ENCODE measurements around the gene MPI. TPM values are rescaled to one million over a fixed set of nuclear protein-coding genes. Genes with fewer than 3 reads are reported as not detected.

Gene MPI
- total and polyA plus RNA-seq, 2 experiments from 2014 or later, result 34.8 to 79.0 TPM

- H2AFZ ChIP-seq, result peak within 1 kb of the TSS; percentile 98
- TF ChIP-seq EZH2 (IDR thresholded peaks at IDR 0.05; ENCODE audit: insufficient read depth, poor library complexity, severe bottlenecking) (no peak), EZH2phosphoT487 (IDR thresholded peaks at IDR 0.05; ENCODE audit: insufficient read depth, low read depth) (no peak)
- DNase-seq, result peak; percentile 98
- peaks cover 47% of the 10 kb centered on the region for H3K79me2 ChIP-seq (ENCODE audit: insufficient read depth)
- H3K4me2 ChIP-seq (ENCODE audit: unreplicated experiment), result peak within 1 kb of the TSS; percentile 100
- no peaks in the 10 kb centered on the region for H3K9me2 ChIP-seq (ENCODE audit: insufficient read depth)
- peak within 1 kb of the TSS; percentile 84 for H3K4me3 ChIP-seq
- peak within 1 kb of the TSS; percentile 89 for H3K27ac ChIP-seq
- H3K9ac ChIP-seq, result peak within 1 kb of the TSS; percentile 98
- H3F3A ChIP-seq (ENCODE audit: insufficient read depth), result peaks cover 13% of the 10 kb centered on the region; the same call in 1 of the 2 replicates
- in situ Hi-C loops (cut with MboI), result no loop called here
- no peaks in the 10 kb centered on the region for H3K27me3 ChIP-seq (replicated peaks; ENCODE audit: insufficient read depth)
- no peaks in the 10 kb centered on the region for H3K9me3 ChIP-seq (ENCODE audit: low read depth)
- no peaks in the 10 kb centered on the region for H3K36me3 ChIP-seq (ENCODE audit: low read depth)
- peaks cover 16% of the 10 kb centered on the region for H3K4me1 ChIP-seq (ENCODE audit: insufficient read depth)
- 0 out of 2 replicates have a peak, but pooled peaks cover 3% of the 10 kb centered on the region for H4K20me1 ChIP-seq (ENCODE audit: insufficient read depth)
- 0 to 1% methylated on average over 35 to 47 of the region's 52 CpGs for WGBS, 2 experiments (ENCODE audit: low coverage in 1 of 2, low lambda C conversion rate in 2 of 2, missing lambda C conversion rate in 2 of 2)
Measured at GRCh38 chr15:74873036-74873755, 16.6 kb upstream of the MPI start, which contains the start of gene SCAMP2. SCAMP2 (minus strand) TSS chr15:74873365; CDS start chr15:74873255, 110 bp downstream.

- Histone ChIP-seq H4K20me1 (ENCODE audit: insufficient read depth) (0 out of 2 replicates have a peak, but pooled peaks cover 3% of the 10 kb centered on the region), H3K4me1 (ENCODE audit: insufficient read depth) (peaks cover 16% of the 10 kb centered on the region), H3K4me3 (peak overlapping the region; percentile 84), H3K36me3 (ENCODE audit: low read depth) (no peaks in the 10 kb centered on the region), H3F3A (ENCODE audit: insufficient read depth) (peaks cover 13% of the 10 kb centered on the region; the same call in 1 of the 2 replicates), H2AFZ (peak overlapping the region; percentile 98), H3K9me3 (ENCODE audit: low read depth) (no peaks in the 10 kb centered on the region), H3K79me2 (ENCODE audit: insufficient read depth) (peaks cover 40% of the 10 kb centered on the region), H3K9ac (peak overlapping the region; percentile 98), H3K4me2 (ENCODE audit: unreplicated experiment) (peak overlapping the region; percentile 100), H3K27ac (no peak overlapping the region), H3K9me2 (ENCODE audit: insufficient read depth) (no peaks in the 10 kb centered on the region), H3K27me3 (replicated peaks; ENCODE audit: insufficient read depth) (no peaks in the 10 kb centered on the region)
- peak; percentile 41 for DNase-seq
- TF ChIP-seq EZH2phosphoT487 (IDR thresholded peaks at IDR 0.05; ENCODE audit: insufficient read depth, low read depth) (no peak), EZH2 (IDR thresholded peaks at IDR 0.05; ENCODE audit: insufficient read depth, poor library complexity, severe bottlenecking) (no peak)
- WGBS, 2 experiments (ENCODE audit: low coverage in 1 of 2, low lambda C conversion rate in 2 of 2, missing lambda C conversion rate in 2 of 2), result 27 to 31% methylated on average over 14 to 15 of the region's 16 CpGs
- in situ Hi-C loops (cut with MboI), result no loop called here
Measured at GRCh38 chr15:74873756-74874424, 16.0 kb upstream of the MPI start.

- 86 to 97% methylated on average over 4 of the region's 4 CpGs for WGBS, 2 experiments (ENCODE audit: low coverage in 1 of 2, low lambda C conversion rate in 2 of 2, missing lambda C conversion rate in 2 of 2)
- Histone ChIP-seq H3K27ac (no peak overlapping the region), H3K36me3 (ENCODE audit: low read depth) (no peaks in the 10 kb centered on the region), H2AFZ (no peak overlapping the region), H3K4me2 (ENCODE audit: unreplicated experiment) (no peak overlapping the region), H3K4me1 (ENCODE audit: insufficient read depth) (0 out of 2 replicates have a peak, but pooled peaks cover 3% of the 10 kb centered on the region), H3F3A (ENCODE audit: insufficient read depth) (no peaks in the 10 kb centered on the region), H3K9ac (no peak overlapping the region), H3K9me3 (ENCODE audit: low read depth) (no peaks in the 10 kb centered on the region), H3K79me2 (ENCODE audit: insufficient read depth) (no peaks in the 10 kb centered on the region), H4K20me1 (ENCODE audit: insufficient read depth) (no peaks in the 10 kb centered on the region), H3K4me3 (no peak overlapping the region), H3K9me2 (ENCODE audit: insufficient read depth) (no peaks in the 10 kb centered on the region), H3K27me3 (replicated peaks; ENCODE audit: insufficient read depth) (no peaks in the 10 kb centered on the region)
- in situ Hi-C loops (cut with MboI), result no loop called here
- DNase-seq, result no peak
- no peak for TF ChIP-seq EZH2phosphoT487 (IDR thresholded peaks at IDR 0.05; ENCODE audit: insufficient read depth, low read depth)
- no peak for TF ChIP-seq EZH2 (IDR thresholded peaks at IDR 0.05; ENCODE audit: insufficient read depth, poor library complexity, severe bottlenecking)
Measured at GRCh38 chr15:74878273-74878672, 11.6 kb upstream of the MPI start.

- no peak overlapping the region for H3K4me2 ChIP-seq (ENCODE audit: unreplicated experiment)
- no peaks in the 10 kb centered on the region for H3K79me2 ChIP-seq (ENCODE audit: insufficient read depth)
- H3K27me3 ChIP-seq (replicated peaks; ENCODE audit: insufficient read depth), result no peaks in the 10 kb centered on the region
- H2AFZ ChIP-seq, result no peak overlapping the region
- peaks cover 10% of the 10 kb centered on the region for H3K4me1 ChIP-seq (ENCODE audit: insufficient read depth)
- H3K9me2 ChIP-seq (ENCODE audit: insufficient read depth), result no peaks in the 10 kb centered on the region
- in situ Hi-C loops (cut with MboI), result no loop called here
- no peaks in the 10 kb centered on the region for H4K20me1 ChIP-seq (ENCODE audit: insufficient read depth)
- no peak for DNase-seq
- no peaks in the 10 kb centered on the region for H3K9me3 ChIP-seq (ENCODE audit: low read depth)
- H3K36me3 ChIP-seq (ENCODE audit: low read depth), result no peaks in the 10 kb centered on the region
- no peak overlapping the region for H3K27ac ChIP-seq
- WGBS, 2 experiments (ENCODE audit: low coverage in 1 of 2, low lambda C conversion rate in 2 of 2, missing lambda C conversion rate in 2 of 2), result 97 to 98% methylated on average over 6 of the region's 6 CpGs
- TF ChIP-seq EZH2phosphoT487 (IDR thresholded peaks at IDR 0.05; ENCODE audit: insufficient read depth, low read depth) (no peak), EZH2 (IDR thresholded peaks at IDR 0.05; ENCODE audit: insufficient read depth, poor library complexity, severe bottlenecking) (no peak)
- no peaks in the 10 kb centered on the region for H3F3A ChIP-seq (ENCODE audit: insufficient read depth)
- H3K4me3 ChIP-seq, result no peak overlapping the region
- no peak overlapping the region for H3K9ac ChIP-seq
Measured at GRCh38 chr15:74882528-74882927, 7.3 kb upstream of the MPI start.
